AG10803 (cell line): ENCODE data around the gene SPATA20.

Experiments
- DNase-seq: peaks from one replicate; pipeline ENCODE4 v3.0.0; 2010; ENCODE audit warnings: low read depth
- H3K4me3 ChIP-seq: 2 replicates; pipeline ENCODE4 v1.5.1; 2011; ENCODE audit warnings: mild to moderate bottlenecking, low read length, control low read depth
- TF ChIP-seq, protein P1 (sequence below): conservative IDR thresholded peaks from 2 replicates; pipeline ENCODE4 v1.5.1; 2011; ENCODE audit warnings: mild to moderate bottlenecking, low read length, control low read depth, inconsistent platforms

SPATA20 gene

DNA sequence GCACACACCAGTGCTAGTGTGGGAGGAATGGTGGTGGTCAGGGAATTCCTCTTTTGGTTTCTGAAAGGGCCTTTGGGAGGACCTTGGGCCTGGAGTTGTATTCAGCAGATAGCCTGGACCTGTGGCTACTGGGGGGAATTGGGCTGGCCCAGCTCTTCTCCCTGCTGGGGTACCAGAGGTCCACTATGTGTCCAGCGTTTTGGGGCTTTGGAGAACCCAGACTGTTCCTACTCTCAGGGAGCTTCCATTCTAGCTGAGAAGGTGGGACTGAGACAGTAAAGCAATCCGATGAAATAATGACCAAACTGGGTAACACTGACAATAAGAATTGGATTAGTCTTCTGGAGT is 12.0 kb upstream of the SPATA20 start:
- no peak for DNase-seq
- TF ChIP-seq, protein P1, sequence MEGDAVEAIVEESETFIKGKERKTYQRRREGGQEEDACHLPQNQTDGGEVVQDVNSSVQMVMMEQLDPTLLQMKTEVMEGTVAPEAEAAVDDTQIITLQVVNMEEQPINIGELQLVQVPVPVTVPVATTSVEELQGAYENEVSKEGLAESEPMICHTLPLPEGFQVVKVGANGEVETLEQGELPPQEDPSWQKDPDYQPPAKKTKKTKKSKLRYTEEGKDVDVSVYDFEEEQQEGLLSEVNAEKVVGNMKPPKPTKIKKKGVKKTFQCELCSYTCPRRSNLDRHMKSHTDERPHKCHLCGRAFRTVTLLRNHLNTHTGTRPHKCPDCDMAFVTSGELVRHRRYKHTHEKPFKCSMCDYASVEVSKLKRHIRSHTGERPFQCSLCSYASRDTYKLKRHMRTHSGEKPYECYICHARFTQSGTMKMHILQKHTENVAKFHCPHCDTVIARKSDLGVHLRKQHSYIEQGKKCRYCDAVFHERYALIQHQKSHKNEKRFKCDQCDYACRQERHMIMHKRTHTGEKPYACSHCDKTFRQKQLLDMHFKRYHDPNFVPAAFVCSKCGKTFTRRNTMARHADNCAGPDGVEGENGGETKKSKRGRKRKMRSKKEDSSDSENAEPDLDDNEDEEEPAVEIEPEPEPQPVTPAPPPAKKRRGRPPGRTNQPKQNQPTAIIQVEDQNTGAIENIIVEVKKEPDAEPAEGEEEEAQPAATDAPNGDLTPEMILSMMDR: no peak
- H3K4me3 ChIP-seq: no peak overlapping the region

DNA sequence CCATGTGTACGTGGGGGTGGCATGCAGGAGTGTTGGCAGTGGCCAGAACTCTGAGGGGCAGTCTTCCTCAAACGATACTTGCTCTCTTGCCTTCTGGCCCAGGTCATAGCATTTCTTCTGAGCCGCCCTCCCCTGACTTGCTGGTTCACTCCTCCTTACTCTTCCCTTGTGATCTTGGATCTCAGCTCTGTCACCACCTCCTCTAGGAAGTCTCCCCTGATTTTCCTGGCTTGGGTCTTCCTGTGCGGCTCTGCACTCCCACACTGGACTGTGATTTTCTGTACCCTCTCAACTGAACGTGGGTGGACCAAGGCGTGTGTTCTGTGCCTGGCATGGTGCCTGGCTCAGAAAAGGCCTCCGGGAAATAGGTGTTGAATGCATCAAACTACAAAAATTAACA is 11.6 kb upstream of the SPATA20 start:
- DNase-seq: no peak
- no peak overlapping the region for H3K4me3 ChIP-seq
- TF ChIP-seq, protein P1: no peak

DNA sequence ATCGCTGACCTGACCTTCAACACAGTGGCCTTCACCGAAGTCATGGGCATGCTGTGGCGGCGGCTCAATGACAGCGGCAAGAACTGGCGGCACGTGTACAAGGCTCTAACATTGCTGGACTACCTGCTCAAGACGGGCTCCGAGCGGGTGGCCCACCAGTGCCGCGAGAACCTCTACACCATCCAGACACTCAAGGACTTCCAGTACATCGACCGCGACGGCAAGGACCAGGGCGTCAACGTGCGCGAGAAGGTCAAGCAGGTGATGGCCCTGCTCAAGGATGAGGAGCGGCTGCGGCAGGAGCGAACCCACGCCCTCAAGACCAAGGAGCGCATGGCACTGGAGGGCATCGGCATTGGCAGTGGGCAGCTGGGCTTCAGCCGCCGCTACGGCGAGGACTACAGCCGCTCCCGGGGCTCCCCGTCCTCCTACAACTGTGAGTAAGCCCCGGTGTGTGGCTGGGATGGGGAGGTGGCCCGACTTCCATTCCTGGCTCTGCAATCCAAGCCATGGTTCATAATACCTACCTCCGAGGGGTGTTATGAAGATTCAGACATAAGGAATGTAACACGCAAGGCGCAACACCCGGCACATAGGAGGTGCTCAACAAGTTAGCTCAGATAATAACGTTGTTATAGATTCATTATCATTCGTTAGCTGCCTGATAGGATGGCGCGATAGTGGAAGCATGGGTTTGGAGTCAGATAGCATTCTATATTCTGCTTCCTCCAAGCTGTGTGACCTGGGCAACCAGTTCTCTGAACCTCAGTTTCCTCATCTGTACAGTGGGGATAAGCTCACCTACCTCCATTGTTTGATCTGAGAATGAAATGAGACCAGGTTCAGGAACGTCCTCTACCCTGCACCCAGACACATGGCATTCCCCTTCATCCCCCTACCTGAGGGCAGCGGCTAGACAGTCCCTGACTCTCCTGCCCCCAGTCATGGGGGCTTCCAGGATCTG is 10.0 kb upstream of the SPATA20 start:
- TF ChIP-seq, protein P1: no peak
- no peak overlapping the region for H3K4me3 ChIP-seq
- DNase-seq: no peak

DNA sequence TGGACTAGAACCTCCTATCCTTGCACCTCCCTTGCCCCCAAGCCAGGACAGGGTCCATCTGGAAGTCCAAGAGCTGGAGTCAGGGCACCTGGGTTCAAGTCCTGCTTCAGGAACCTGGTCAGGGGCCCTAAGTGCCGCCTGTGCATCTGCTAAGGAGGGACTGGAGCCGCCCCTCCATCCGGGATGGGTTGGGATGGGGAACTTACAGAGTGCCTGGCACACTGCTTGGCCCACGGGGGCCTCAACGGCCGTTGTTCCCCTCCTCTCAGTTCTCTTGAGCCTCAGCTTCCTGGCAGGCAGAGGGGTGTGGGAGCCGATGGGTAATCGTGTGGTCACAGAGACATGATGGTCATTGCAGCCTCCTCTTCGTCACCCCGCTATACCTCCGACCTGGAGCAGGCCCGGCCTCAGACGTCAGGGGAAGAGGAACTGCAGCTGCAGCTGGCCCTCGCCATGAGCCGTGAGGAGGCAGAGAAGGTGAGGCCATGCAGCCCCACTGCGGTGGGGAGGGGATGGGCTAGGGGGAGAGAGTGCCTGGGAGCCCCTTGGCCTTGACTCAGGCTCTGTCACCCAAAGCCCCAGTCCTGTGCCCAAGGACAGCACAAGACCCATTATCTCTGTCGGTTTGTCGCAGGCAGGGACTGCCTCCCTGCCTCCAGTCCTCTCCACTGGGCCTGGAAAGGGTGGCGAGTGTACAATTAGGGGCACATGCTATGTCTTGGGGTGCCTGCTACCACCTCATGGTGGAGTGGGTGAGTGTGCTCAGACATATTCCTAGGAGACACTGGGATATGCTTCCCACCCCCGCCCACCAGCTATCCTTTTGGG is 9.0 kb upstream of the SPATA20 start:
- DNase-seq: no peak
- TF ChIP-seq, protein P1: no peak
- no peak overlapping the region for H3K4me3 ChIP-seq

DNA sequence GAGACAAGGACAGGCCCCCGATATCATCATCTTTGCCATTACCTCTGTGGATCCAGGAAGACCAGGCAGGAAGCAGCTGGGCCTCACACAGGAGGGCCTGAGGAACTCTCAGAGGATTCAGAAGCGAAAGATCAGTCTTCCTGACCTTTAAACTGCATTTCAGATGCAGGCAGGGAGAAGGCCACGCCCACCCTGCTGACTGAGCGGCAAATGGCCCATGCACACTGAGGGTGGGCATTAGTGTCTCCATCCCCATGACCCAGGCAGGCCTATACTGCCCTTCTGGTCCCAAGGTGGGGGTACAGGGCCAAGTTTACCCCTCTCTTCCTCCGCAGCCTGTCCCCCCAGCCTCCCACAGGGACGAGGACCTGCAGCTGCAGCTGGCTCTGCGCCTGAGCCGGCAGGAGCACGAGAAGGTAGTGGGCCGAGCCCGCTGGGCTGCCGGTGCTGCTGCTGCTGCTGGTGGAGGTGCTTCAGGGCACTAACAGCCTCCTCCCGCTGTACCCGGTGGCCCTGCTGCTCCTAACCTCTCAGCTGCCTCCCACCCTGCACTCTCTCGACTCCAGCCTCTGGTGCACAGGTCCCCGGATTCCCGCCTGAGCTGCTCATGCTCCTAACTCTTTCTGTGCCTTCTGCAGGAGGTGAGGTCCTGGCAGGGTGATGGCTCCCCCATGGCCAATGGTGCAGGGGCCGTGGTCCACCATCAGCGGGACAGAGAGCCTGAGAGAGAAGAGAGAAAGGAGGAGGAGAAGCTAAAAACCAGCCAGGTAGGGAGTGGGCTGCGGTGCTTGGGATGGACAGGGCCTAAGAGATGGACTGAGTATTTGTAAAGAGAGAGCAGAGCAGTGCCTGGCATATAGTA is 8.2 kb upstream of the SPATA20 start:
- DNase-seq: no peak
- H3K4me3 ChIP-seq: no peak overlapping the region
- TF ChIP-seq, protein P1: no peak

DNA sequence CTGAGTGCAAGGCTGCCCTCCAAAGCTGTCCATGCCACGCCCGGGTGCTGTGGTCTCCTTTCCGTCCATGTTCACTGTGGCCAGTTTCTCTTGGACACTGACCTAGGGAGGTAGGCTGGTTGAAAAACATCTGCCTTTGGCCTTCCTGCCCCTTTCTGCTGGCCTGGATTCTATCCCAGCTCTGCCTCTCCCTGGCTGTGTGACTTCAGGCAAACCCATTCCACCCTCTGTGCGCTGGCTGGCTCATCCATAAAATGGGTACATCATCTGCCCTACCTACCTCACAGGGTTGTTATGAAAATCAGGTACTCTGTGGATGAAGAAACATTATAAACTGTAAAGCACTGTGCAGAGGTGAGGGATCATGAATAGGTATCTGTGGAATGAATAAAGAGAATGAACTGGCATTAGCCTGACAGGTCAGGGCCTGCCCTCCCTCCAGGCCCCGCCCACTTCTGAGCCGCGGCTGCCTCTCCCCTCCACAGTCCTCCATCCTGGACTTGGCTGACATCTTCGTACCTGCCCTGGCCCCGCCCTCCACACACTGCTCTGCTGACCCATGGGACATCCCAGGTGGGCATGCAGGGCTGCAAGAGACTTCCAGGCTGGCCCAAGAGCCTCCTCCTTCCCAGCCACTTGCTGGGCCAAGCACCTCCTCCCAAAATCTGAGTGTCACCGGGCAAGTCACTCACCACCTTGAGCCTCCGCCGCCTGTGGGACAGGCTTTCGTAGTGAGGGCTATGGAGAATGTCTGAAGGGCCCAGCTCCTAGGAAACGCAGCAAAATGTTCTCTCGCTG is 7.0 kb upstream of the SPATA20 start:
- no peak for DNase-seq
- H3K4me3 ChIP-seq: no peak overlapping the region
- TF ChIP-seq, protein P1: no peak
